Measurements from ENCODE around the gene TMCC2. TPM values are rescaled to one million over a fixed set of nuclear protein-coding genes. Genes with fewer than 3 reads are reported as not detected.
A peak's percentile ranks its signal among the peaks of the same experiment; 100 is the strongest.

Gene TMCC2
- total RNA-seq, 4 donors from 2014 or later = 3.1 to 8.9 (median 5.5) TPM

GRCh38 chr1:205190845-205191577, 36.7 kb upstream of the TMCC2 start:
- no peak for ATAC-seq
- no peaks in the 10 kb centered on the region for H3K9me3 ChIP-seq

GRCh38 chr1:205191622-205192021, 36.1 kb upstream of the TMCC2 start:
- Histone ChIP-seq H3K36me3 (peaks cover 0 to 11% of the 10 kb centered on the region in 2 donors), H3K27ac (peak overlapping the region in 3 of 4 donors; percentile 25 to 33 (median 30)), H3K4me1 (peaks cover 0 to 65% (median 14%) of the 10 kb centered on the region in 3 donors), H3K4me3 (no peak overlapping the region), H3K9me3 (no peaks in the 10 kb centered on the region), H3K27me3 (no peaks in the 10 kb centered on the region)
- 47 to 48% methylated on average over 2 of the region's 2 CpGs for WGBS, 2 donors (ENCODE audit: low coverage in 1 of 2)
- TF ChIP-seq EP300 (IDR thresholded peaks at IDR 0.05) = no peak
- no peak for TF ChIP-seq POLR2AphosphoS5 (IDR thresholded peaks at IDR 0.05)
- TF ChIP-seq CTCF (IDR thresholded peaks at IDR 0.05) = no peak
- no peak for TF ChIP-seq POLR2A (IDR thresholded peaks at IDR 0.05)
- ATAC-seq = no peak

More at GRCh38 chr1:205190845-205191577, 36.7 kb upstream of the TMCC2 start:
- no peak for TF ChIP-seq EP300 (IDR thresholded peaks at IDR 0.05)
- no peak for TF ChIP-seq POLR2A (IDR thresholded peaks at IDR 0.05)
- TF ChIP-seq POLR2AphosphoS5 (IDR thresholded peaks at IDR 0.05) = no peak
- TF ChIP-seq CTCF (IDR thresholded peaks at IDR 0.05) = no peak
- Histone ChIP-seq H3K36me3 (peaks cover 0 to 16% of the 10 kb centered on the region in 2 donors), H3K27me3 (no peaks in the 10 kb centered on the region), H3K27ac (peak overlapping the region in 3 of 4 donors; percentile 25 to 33 (median 30)), H3K4me3 (no peak overlapping the region), H3K4me1 (peaks cover 0 to 70% (median 14%) of the 10 kb centered on the region in 3 donors)
- WGBS, 2 donors (ENCODE audit: low coverage in 1 of 2) = 38 to 44% methylated on average over 6 to 9 of the region's 9 CpGs

GRCh38 chr1:205192287-205192686, 35.5 kb upstream of the TMCC2 start:
- WGBS, 2 donors (ENCODE audit: low coverage in 1 of 2) = 76 to 80% methylated on average over 4 to 5 of the region's 8 CpGs
- H3K4me1 ChIP-seq = peaks cover 0 to 60% (median 14%) of the 10 kb centered on the region in 3 donors
- TF ChIP-seq CTCF (IDR thresholded peaks at IDR 0.05) = no peak
- no peak for TF ChIP-seq POLR2AphosphoS5 (IDR thresholded peaks at IDR 0.05)
- no peak for TF ChIP-seq EP300 (IDR thresholded peaks at IDR 0.05)
- TF ChIP-seq POLR2A (IDR thresholded peaks at IDR 0.05) = no peak

GRCh38 chr1:205199090-205199930, 28.4 kb upstream of the TMCC2 start:
- Histone ChIP-seq H3K4me1 (peaks cover 0 to 23% (median 0%) of the 10 kb centered on the region in 3 donors), H3K27ac (no peak overlapping the region), H3K4me3 (no peak overlapping the region), H3K36me3 (no peaks in the 10 kb centered on the region), H3K27me3 (no peaks in the 10 kb centered on the region), H3K9me3 (no peaks in the 10 kb centered on the region)
- WGBS, 2 donors (ENCODE audit: low coverage in 1 of 2) = 65 to 87% methylated on average over 6 to 9 of the region's 9 CpGs
- TF ChIP-seq CTCF (IDR thresholded peaks at IDR 0.05) (no peak), EP300 (IDR thresholded peaks at IDR 0.05) (no peak), POLR2A (IDR thresholded peaks at IDR 0.05) (no peak), POLR2AphosphoS5 (IDR thresholded peaks at IDR 0.05) (no peak)
- no peak for ATAC-seq

More at GRCh38 chr1:205192287-205192686, 35.5 kb upstream of the TMCC2 start:
- H3K4me3 ChIP-seq = no peak overlapping the region
- H3K27me3 ChIP-seq = no peaks in the 10 kb centered on the region
- ATAC-seq = no peak
- peaks cover 0 to 6% of the 10 kb centered on the region in 2 donors for H3K36me3 ChIP-seq
- no peaks in the 10 kb centered on the region for H3K9me3 ChIP-seq
- no peak overlapping the region for H3K27ac ChIP-seq
